ENCODE data around the gene MYO10.

MYO10 gene

GRCh38 chr5:16704945-16705344 is 231.1 kb downstream of the MYO10 start:
- no peak for DNase-seq

GRCh38 chr5:16702964-16703363 is 233.1 kb downstream of the MYO10 start:
- no peak for DNase-seq

GRCh38 chr5:16701134-16702099 is 234.7 kb downstream of the MYO10 start:
- no peak for DNase-seq

DNA sequence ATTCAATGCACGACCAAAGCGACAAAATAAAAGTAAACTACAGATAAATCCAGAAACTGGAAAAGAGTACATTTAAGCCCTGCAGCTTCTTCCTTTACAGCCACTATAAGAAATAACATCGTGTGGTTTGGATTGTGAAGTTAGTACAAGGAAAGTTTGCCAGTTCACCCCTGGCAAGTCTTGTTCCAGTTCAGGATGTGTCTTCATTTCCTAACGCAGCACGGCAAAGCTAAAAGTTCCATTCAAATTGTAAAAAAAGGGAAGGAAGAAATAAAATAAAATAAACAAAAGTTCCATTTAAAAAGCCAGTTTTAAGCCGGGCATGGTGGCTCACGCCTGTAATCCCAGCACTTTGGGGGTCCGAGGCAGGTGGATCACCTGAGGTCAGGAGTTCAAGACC is 236.0 kb downstream of the MYO10 start:
- DNase-seq = no peak

- DNase-seq = no peak
Measured at GRCh38 chr5:16695779-16696178, 240.3 kb downstream of the MYO10 start.

DNA sequence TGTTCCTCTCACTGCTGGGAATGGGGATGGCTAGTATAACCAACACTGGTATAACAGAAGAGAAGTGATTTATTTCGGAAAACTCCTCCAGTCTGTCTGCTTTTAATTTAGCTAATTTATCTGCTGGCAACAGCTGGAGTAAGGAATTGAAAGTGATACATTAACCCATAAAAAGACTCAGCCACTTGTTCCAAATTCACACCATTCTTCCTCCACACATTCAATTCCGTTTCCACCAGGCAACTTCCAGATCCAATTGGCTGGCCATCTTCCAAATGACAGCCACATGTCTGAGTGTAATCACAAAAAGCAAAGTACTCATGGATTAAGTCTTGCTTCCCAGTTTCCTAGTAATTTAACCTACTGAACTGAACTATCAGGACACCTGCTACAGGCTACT is 242.2 kb downstream of the MYO10 start:
- DNase-seq = peak; percentile 18 to 69

GRCh38 chr5:16691731-16692130 is 244.4 kb downstream of the MYO10 start:
- DNase-seq = no peak

- peak; percentile 31 to 71 for DNase-seq
Measured at GRCh38 chr5:16690243-16690852, 245.7 kb downstream of the MYO10 start.

GRCh38 chr5:16687898-16688297 is 248.2 kb downstream of the MYO10 start:
- DNase-seq = no peak

- DNase-seq = no peak
Measured at GRCh38 chr5:16685069-16685468, 251.0 kb downstream of the MYO10 start.

DNA sequence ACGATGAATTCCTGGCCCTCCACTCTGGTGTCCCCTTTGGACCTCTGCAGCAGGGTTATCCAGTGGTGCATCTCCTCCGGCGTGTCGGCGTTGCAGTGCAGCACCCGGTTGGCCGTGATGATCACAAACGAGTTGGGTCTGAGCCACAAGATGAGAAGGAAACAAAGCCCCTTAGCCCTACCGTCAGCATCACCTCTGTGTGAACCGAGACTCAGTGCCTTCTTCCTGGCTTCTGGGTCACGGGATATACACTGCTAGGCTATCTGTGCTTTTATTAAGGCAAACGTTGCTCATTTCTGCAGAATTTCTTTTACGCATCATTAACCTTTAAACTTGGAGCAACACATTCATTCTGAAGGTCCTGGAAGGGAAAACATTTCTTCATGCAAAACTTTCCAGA is 254.2 kb downstream of the MYO10 start:
- no peak for DNase-seq

DNA sequence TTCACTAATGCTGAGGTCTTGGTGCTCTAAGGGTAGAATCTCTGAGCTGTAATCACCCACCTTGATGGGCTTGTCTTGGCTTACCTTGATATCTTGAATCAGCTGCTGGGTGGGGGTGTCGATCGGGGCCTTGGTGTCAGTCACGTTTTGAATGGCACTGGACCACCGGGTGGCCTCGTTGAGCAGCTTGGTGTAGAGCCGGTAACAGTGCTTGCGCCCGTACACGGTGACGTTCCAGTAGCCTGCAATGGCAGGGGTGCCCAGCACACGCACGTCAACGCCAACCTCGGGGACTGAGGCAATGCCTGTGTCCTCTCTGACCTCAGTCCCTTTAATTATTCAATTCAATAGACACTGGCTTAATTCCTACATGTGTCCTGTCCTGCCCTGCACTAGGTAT is 256.2 kb downstream of the MYO10 start:
- no peak for DNase-seq

GRCh38 chr5:16679190-16679589 is 256.9 kb downstream of the MYO10 start:
- no peak for DNase-seq

- no peak for DNase-seq
Measured at GRCh38 chr5:16675806-16676205, 260.3 kb downstream of the MYO10 start.

GRCh38 chr5:16674750-16675149 is 261.3 kb downstream of the MYO10 start:
- no peak for DNase-seq

DNA sequence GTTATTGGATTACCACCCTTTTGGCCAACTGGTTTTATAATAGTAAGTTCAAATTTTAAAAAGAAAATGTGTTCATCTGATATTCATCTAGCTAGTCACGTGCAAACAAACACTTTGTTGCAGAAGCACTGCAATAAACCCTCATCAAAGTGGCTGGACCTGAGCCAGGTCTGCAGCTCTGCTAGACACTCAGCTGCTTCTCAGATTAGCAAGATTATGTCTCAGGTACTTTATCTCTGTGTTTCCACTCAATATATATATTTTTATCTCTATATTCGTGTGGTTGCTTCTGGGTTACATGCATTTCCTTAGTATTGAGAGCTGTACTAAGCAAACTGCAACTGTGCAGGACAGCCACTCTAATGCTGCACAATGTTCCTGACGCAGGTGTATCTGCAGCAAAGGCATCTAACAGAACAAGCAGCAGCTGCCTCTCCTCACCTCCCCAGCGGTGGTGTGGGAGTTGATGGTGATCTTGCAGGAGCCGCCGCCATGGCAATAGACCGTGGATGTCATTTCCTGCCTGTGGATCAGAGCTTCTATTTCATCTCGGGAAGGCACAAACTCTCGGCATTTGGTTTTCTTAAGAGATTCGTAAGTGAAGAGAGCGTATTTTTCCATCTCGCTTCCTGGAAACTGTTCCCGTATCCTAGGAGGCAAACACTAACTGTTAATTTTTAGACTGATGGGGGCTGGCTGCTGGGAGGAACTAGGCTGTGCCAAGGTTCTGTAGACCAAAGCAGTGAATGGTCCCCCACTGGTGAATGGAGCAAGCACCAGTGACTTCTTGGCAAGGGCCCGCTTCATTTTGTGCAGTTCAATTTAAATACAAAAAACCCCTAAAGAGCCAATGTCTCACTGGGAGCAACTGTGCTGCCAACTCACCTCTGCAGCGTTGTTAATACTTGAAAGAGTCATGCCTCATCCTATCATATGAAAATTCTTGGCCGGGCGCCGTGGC is 262.6 kb downstream of the MYO10 start:
- DNase-seq = peak; percentile 45 to 82

GRCh38 chr5:16671208-16671607 is 264.9 kb downstream of the MYO10 start:
- no peak for DNase-seq

DNA sequence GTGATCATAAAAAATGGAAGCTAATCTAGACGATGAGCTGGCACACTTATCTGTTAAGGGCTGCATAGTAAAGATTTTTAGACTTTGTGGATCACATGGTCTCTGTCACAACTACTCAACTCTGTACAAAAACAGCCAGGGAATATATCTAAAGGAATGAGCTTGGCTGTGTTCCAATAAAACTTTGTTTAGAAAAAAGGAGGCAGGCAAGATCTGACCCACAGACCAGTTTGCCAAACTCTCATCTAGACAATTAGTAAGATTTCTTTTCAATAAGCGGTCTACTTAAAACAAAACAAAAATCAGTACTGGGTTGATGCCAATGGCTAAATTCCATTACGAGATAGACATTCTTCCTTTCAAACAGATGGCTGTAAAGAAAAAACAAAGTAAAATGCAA is 266.3 kb downstream of the MYO10 start:
- DNase-seq = no peak

GRCh38 chr5:16668631-16669030 is 267.5 kb downstream of the MYO10 start:
- no peak for DNase-seq

- no peak for DNase-seq
Measured at GRCh38 chr5:16668194-16668593, 267.9 kb downstream of the MYO10 start.

- peak; percentile 40 to 42 for DNase-seq
Measured at GRCh38 chr5:16666883-16667398, 269.1 kb downstream of the MYO10 start.

DNA sequence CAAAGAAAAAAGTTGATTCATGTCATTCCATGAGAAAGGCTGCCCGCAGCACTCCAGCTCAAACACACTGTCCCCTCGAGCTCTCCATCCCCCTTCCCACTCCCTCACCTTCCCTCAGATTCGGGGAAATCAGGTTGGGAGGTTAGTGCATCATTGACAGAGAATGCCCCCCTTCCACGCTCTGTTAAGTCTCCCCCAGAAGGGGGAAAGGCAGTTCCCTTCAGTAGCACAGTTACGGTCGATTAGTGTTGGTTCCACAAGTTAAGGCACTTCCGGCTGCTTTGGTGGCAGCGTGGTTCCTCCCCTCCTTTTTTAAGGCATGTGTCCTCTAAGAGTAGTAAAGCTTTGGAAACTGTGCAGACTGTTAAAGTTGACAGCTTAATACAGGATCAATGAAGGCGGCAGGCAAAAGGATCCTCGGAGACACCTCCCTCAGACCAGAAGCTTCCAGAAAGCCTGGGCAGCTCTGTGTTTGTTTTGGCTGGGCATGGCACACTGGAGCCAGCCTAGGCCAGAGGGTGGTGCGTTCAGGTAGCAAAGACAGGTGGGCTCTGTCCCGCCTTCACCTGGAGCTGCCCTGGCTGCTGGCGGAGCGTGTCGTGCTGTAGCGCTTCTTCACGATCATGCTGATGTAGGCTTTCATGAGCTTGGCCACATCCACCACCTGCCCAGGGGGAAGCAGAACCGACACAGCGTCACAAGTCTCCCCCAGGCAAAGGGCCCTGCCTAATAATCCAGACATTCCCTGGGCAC is 269.8 kb downstream of the MYO10 start:
- no peak for DNase-seq

Data from NCI-H524 (cell line).